Daoy (cell line): ENCODE measurements around the gene CHIT1. TPM values are rescaled to one million over a fixed set of nuclear protein-coding genes. Genes with fewer than 3 reads are reported as not detected.
"Not testable (repeated sequence)": the region's sequence is repeated elsewhere in the genome, so short reads cannot be mapped to it uniquely, and the experiment has no call there.

Source experiments
- DNase-seq: peaks from one replicate; pipeline ENCODE4 v3.0.0-alpha.2; 2015; ENCODE audit warnings: low read depth
- total RNA-seq: library from RNA; depleted of rRNA; stranded (reverse); fragments of >200 nt; shearing (Covaris generic); gene quantifications from 2 replicates; pipeline ENCODE4 v1.2.3, GENCODE V29; 2014

CHIT1 gene
- total RNA-seq, 1 experiment from 2014 or later: not detected

DNA sequence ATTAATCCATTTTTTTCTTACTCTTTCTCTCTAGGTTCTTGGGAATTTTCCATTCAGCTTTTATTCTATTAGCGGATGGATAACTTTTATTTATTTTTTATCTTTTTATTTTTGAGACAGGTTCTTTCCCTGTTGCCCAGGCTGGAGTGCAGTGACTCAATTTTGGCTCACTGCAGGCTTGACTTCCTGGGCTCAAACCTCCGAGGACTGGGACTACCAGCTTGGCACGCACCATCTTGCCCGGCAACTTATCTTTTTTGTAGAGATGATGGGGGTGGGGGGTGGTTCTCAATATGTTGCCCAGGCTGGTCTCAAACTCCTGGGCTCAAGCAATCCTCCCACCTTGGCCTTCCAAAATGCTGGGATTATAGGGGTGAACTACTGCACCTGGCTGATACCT, 36.1 kb upstream of the CHIT1 start:
- no peak for DNase-seq

DNA sequence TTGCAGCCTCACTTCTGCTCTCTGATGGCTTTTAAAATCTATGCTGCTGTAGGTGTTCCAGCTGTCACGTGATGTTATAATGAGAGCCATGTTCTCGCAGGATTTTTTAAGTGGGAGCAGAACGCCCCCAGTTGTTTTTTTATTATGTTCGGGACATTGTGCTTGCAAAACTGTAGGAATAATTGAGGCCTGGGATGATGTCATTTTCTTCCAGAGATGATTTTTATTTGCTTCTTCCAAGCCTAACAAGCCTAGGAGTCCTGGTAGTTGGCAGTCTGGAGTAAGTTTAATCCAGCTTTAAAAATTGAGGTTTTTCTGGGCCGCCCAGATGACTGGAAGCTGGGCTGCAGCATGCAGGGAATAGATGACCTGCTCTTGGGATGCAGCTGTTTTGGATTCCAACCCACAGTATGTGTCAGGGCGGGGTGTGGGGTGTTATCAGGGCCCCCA, 34.6 kb upstream of the CHIT1 start:
- no peak for DNase-seq

GRCh38 chr1:203263496-203263895, 34.0 kb upstream of the CHIT1 start:
- DNase-seq: no peak

GRCh38 chr1:203256636-203257035, 27.2 kb upstream of the CHIT1 start:
- not testable (repeated sequence) for DNase-seq

GRCh38 chr1:203254782-203255181, 25.3 kb upstream of the CHIT1 start:
- DNase-seq: not testable (repeated sequence)

DNA sequence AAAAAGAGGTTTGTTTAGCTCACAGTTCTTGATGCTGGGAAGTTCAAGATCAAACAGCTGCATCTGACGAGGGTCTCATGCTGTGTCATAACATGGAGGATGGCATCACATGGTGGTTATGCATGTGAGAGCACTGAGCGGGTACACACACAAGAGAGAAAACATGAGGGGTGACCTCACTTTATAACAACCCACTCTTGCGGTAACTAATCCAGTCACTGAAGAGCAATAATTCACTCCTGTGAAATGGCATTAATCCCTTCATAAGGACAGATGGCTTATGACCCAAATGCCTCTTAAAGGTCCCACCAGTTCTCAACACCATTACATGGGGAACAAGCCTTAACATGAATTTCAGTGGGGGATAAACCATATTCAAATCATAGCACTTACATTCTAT, 23.2 kb upstream of the CHIT1 start:
- no peak for DNase-seq

GRCh38 chr1:203251466-203251865, 22.0 kb upstream of the CHIT1 start:
- no peak for DNase-seq

DNA sequence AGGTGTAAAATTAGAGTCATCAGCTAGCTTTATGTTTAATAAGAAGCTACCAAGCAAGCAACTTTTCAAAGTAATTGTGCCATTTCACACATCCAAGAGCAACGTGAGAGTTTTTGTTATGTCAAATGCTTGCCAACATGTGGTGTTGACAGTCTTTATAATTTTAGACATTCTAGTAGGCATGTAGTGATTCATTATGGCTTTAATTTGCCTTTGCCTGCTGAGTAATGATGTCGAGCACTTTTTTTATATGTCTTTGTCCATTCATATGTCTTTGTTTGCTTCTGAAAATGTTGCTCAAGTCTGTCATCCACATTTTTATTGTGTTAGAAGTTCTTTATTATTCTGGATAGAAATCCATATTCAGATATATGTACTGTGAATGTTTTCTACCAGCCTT, 21.4 kb upstream of the CHIT1 start:
- no peak for DNase-seq

DNA sequence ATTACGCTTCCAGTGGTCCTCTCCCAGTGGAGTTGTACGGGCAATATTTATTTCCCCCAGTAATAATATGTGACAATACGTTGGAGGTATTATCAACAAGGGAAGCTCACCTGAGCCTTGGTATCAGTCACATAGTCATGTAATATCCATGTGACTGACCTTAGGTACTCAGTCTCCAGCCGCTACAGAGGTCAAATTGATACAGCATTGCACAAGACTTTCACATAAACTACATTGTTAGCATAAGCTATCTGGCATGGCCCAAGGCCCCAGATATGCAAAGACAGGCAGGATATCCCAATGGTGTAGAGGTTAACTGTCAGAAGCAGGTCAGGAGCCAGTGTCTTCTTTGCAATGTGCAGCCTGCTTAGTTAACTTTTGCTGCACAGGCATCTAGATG, 15.3 kb upstream of the CHIT1 start:
- no peak for DNase-seq

DNA sequence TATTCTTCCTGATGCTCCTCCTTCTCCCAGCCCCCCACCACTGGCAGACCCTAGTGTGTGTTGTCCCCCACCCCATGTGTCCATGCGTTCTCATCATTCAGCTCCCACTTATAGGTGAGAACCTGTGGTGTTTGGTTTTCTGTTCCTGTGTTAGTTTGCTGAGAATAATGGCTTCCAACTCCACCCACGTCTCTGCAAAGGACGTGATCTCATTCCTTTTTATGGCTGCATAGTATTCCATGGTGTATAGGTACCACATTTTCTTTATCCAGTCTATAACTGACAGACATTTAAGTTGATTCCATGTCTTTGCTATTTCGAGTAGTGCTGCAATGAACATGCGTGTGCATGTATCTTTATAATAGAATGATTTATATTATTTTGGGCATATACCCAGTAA, 12.2 kb upstream of the CHIT1 start:
- DNase-seq: not testable (repeated sequence)

- no peak for DNase-seq
Observed at GRCh38 chr1:203239526-203240305, 10.2 kb upstream of the CHIT1 start.

GRCh38 chr1:203239081-203239480, 9.6 kb upstream of the CHIT1 start:
- DNase-seq: no peak

DNA sequence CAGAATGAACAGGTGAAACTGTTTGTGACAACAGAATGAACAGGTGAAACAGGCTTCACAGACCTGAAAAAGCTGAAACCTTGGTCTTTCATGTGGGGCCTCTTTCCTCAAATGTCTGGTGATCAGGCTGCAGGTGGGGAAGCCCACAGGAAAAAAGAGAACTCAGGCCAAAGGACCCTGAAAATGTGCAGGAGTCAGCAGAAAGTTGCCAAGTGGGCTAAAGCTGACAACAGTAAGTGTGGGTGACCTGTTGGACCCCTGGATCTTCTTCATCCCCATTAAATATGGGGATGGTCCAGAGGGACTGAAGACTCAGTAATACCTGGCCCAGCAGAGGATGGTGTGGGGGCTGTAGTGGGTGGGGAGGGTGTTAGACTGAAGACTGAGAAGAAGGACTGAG, 9.1 kb upstream of the CHIT1 start:
- no peak for DNase-seq

GRCh38 chr1:203234901-203235300, 5.4 kb upstream of the CHIT1 start:
- not testable (repeated sequence) for DNase-seq

GRCh38 chr1:203228670-203229069, 803 bp downstream of the CHIT1 start:
- DNase-seq: no peak

GRCh38 chr1:203227371-203228083, 1.9 kb downstream of the CHIT1 start:
- DNase-seq: no peak

DNA sequence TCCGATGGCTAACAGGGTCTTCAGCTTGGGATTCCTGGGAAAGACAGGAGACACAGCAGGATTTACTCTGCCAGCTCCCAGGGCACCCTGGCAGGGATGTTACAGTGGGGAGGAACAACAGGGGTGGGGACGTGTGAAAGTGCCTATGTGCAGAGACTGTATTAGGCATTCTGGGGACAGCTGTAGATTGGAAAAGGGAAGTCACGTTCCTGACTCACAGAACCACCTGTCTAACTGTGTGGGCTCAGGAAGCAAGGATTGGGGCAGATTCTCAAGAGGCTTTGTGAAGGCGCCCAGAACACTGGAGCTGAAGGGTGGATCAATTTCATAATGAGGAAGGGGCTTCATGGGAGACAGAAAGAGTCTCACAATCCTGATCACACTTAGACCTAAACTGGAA, 4.4 kb downstream of the CHIT1 start:
- no peak for DNase-seq

DNA sequence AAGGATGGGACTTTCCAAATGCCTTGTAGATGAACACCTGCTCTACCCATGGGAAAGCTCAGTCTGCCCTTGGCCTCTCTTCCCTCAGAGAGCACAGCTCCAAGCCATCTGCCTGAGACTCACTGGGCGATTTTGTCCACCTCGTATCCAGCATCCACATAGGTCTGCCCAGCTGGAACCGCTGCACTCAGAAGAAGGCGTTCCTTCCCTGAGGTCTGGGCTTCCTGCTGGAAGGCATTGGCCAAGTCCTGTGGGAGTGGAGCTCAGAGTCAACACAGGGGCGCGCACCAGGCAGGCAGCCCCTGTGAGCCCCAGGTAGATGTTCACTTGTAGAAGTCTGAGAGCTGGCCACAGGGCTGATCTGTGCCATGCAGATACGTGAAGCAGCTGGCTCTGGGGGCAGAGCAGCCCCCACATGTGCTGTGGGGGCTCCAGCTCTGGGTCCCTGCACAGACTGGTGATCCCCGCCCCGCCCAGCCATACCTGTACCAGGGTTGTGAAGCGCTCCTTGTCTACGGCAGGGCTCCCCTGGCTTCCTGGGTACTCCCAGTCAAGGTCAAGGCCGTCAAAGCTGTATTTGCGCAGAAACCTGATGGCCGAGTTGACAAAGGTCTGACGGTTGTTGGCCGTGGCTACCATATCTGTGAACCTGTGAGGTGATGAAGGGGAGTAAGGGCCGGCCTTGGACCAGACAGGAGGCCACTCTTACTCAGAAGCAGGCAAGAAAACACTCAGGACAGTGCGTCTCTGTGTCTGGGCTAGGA, 6.3 kb downstream of the CHIT1 start:
- no peak for DNase-seq

GRCh38 chr1:203219934-203220333, 9.5 kb downstream of the CHIT1 start:
- DNase-seq: no peak

GRCh38 chr1:203219171-203219570, 10.3 kb downstream of the CHIT1 start:
- DNase-seq: no peak

DNA sequence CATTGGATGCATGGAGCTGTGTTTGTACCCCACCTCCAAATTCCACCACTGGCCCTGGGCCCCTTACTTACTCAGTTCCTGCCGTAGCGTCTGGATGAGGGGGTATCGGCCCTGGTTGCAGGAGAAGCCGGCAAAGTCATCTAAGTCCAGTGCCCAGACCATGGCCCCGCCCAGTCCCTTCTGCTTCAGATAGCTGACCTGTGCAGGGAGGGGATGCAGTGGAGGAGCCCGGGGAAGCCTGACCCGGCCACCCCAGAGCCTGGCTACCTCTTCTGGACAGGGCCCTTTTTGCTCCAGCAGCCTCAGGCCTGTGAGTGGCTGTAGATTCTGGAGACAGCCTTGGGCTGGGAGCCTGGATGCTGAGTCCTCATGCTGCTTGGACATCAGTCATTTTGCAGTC, 11.8 kb downstream of the CHIT1 start:
- no peak for DNase-seq

DNA sequence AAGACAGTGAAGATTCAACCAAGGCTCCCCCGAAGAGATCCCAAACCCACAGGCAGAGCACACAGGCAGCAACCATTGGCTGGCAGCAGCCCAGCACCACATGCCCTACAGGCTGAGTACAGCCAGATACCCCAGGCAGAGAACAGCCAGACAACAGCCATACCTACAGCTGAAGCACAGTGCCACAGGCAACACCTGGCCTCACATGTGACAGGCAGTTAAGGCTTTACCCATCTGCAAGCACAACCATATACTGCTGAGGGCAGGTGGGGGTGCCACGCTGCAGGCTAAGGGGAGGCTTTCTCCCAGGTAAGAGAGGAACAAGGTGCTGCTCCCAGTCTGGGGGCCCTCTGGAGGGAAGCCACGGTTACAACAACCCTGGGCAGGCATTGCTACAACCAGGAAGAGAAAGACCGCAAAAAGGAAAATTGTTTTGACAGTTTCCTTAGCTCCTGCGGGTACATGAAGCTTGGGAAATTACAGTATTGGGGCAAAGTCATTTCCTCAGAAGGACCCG, 12.3 kb downstream of the CHIT1 start:
- no peak for DNase-seq
